PC-9 (cell line): ENCODE results near the gene RAB18. TPM values are rescaled to one million over a fixed set of nuclear protein-coding genes. Genes with fewer than 3 reads are reported as not detected.
"Not testable (repeated sequence)": the region's sequence is repeated elsewhere in the genome, so short reads cannot be mapped to it uniquely, and the experiment has no call there.

Experiments used
- BruUV-seq: library from RNA; stranded (reverse); fragments of 400-500 nt; replicated peaks from 2 replicates; lab custom pipeline; 2021; lab: Mats Ljungman, UMichigan
- CTCF ChIA-PET: fragments of 300-600 bp; sonication (Branson Sonifier 250); formaldehyde crosslinking; loops from one replicate; lab custom pipeline; 2022; ENCODE audit warnings: antibody characterized with exemption; lab: Charles Lee
- POLR2A ChIA-PET: fragments of 300-600 bp; sonication (Branson Sonifier 250); formaldehyde crosslinking; loops from one replicate; lab custom pipeline; 2022; ENCODE audit warnings: antibody characterized with exemption; ENCODE audit not compliant: unreplicated experiment; lab: Charles Lee
- DNase-seq, 2 experiments: peaks; one replicate each; pipeline versions ENCODE4 v3.0.0 to v3.0.0-alpha.2; 2015 to 2022; ENCODE audit warnings: mixed read lengths in 1 of 2
- H2AFZ ChIP-seq: fragments of 200-600 bp; sonication (generic); 2 replicates; pipeline ENCODE4 v1.8.1; 2017; ENCODE audit warnings: antibody characterized with exemption
- H3F3A ChIP-seq: fragments of 200-600 bp; sonication (generic); 2 replicates; pipeline ENCODE4 v1.8.1; 2017; ENCODE audit warnings: antibody characterized with exemption, mild to moderate bottlenecking, low read depth; ENCODE audit not compliant: insufficient read depth
- H3K27ac ChIP-seq: fragments of 200-600 bp; sonication (generic); 2 replicates; pipeline ENCODE4 v1.6.1; 2016; ENCODE audit warnings: mixed run types
- H3K27me3 ChIP-seq: fragments of 200-600 bp; sonication (generic); 2 replicates; pipeline ENCODE4 v1.6.1; 2016; ENCODE audit warnings: low read depth, mixed run types; ENCODE audit not compliant: insufficient read depth
- H3K36me3 ChIP-seq: fragments of 200-600 bp; sonication (generic); 2 replicates; pipeline ENCODE4 v1.6.1; 2016; ENCODE audit warnings: low read depth, mixed run types
- H3K4me1 ChIP-seq: fragments of 200-600 bp; sonication (generic); replicated peaks from 2 replicates; pipeline ENCODE4 v1.6.1; 2016; ENCODE audit warnings: mixed run types; ENCODE audit not compliant: insufficient read depth
- H3K4me2 ChIP-seq: fragments of 200-600 bp; sonication (generic); 2 replicates; pipeline ENCODE4 v1.6.1; 2017; ENCODE audit warnings: mixed run types
- H3K4me3 ChIP-seq: fragments of 200-600 bp; sonication (generic); 2 replicates; pipeline ENCODE4 v1.6.1; 2016; ENCODE audit warnings: mixed run types
- H3K79me2 ChIP-seq: fragments of 200-600 bp; sonication (generic); 2 replicates; pipeline ENCODE4 v1.6.1; 2017; ENCODE audit warnings: low read depth, mixed run types
- H3K9me2 ChIP-seq: fragments of 200-600 bp; sonication (generic); 2 replicates; pipeline ENCODE4 v1.8.1; 2017; ENCODE audit warnings: mild to moderate bottlenecking; ENCODE audit not compliant: insufficient read depth
- H3K9me3 ChIP-seq: fragments of 200-600 bp; sonication (generic); 2 replicates; pipeline ENCODE4 v1.8.1; 2016; ENCODE audit warnings: low read depth; ENCODE audit not compliant: insufficient read depth
- H4K20me1 ChIP-seq: fragments of 200-600 bp; sonication (generic); 2 replicates; pipeline ENCODE4 v1.8.1; 2017; ENCODE audit not compliant: insufficient read depth
- EZH2 ChIP-seq: fragments of 200-600 bp; sonication (generic); IDR thresholded peaks from 2 replicates; pipeline ENCODE4 v1.8.0; 2017; ENCODE audit warnings: antibody characterized with exemption, low read depth
- intact Hi-C: fragments of 100-400 bp; cut with micrococcal nuclease; formaldehyde crosslinking; loops from one replicate; pipeline ENCODE4 v1.10.0; 2022; ENCODE audit not compliant: unreplicated experiment
- total RNA-seq: library from RNA; stranded (reverse); gene quantifications from 2 replicates; pipeline ENCODE4 v1.2.3, GENCODE V29; 2021
- TF ChIP-seq, protein P1 (sequence below): fragments of 200-600 bp; sonication (generic); conservative IDR thresholded peaks from 2 replicates; pipeline ENCODE4 v1.6.1; 2017; ENCODE audit warnings: mixed run types, antibody characterized with exemption, mild to moderate bottlenecking, moderate library complexity

The RAB18 gene
- total RNA-seq, 1 experiment from 2014 or later: 63.1 TPM

DNA sequence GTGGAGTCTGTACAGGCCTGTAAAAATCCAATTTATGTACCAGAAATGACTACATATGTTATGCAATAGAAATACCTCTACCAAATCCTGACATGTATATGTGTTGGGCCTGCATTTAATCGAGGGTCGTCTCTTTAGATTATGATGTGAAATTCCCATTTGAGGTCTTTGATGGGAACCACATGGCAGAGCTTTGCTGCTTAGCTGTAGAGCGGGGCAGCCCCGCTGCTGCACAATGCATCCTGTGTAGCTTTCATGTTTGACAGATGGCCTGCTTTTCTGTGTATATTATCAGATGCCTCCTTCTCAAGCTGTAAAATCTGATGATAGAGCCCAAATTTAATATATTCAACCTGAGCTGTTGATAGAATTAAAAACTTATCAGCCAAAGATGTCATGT, 65.8 kb downstream of the RAB18 start:
- TF ChIP-seq, protein P1, sequence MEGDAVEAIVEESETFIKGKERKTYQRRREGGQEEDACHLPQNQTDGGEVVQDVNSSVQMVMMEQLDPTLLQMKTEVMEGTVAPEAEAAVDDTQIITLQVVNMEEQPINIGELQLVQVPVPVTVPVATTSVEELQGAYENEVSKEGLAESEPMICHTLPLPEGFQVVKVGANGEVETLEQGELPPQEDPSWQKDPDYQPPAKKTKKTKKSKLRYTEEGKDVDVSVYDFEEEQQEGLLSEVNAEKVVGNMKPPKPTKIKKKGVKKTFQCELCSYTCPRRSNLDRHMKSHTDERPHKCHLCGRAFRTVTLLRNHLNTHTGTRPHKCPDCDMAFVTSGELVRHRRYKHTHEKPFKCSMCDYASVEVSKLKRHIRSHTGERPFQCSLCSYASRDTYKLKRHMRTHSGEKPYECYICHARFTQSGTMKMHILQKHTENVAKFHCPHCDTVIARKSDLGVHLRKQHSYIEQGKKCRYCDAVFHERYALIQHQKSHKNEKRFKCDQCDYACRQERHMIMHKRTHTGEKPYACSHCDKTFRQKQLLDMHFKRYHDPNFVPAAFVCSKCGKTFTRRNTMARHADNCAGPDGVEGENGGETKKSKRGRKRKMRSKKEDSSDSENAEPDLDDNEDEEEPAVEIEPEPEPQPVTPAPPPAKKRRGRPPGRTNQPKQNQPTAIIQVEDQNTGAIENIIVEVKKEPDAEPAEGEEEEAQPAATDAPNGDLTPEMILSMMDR: no peak
- no peak for TF ChIP-seq EZH2
- intact Hi-C loops: no loop called here
- no peaks in the 10 kb centered on the region for H3K9me2 ChIP-seq
- no peak overlapping the region for H2AFZ ChIP-seq
- no peak for DNase-seq
- no peak overlapping the region for H3K4me3 ChIP-seq
- no peaks in the 10 kb centered on the region for H3F3A ChIP-seq
- H3K27ac ChIP-seq: no peak overlapping the region
- H4K20me1 ChIP-seq: no peaks in the 10 kb centered on the region
- H3K4me2 ChIP-seq: no peak overlapping the region
- CTCF ChIA-PET: no interaction called here
- no peaks in the 10 kb centered on the region for H3K9me3 ChIP-seq
- no peaks in the 10 kb centered on the region for H3K4me1 ChIP-seq
- no peaks in the 10 kb centered on the region for H3K79me2 ChIP-seq
- H3K27me3 ChIP-seq: no peaks in the 10 kb centered on the region
- no TSS peak for BruUV-seq
- POLR2A ChIA-PET: no interaction called here
- H3K36me3 ChIP-seq: no peaks in the 10 kb centered on the region

DNA sequence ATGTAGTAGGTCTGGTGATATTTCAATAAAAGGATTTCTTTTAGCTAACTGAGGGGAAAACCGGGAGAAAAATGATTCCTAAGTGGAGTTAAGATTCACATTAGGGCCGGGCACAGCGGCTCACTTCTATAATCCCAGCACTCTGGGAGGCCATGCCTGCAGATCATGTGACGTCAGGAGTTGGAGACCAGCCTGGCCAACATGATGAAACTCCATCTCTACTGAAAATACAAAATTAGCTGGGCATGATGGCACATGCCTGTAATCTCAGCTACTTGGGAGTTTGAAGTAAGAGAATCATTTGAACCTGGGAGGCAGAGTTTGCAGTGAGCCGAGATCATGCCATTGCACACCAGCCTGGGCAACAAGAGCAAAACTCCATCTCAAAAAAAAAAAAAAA, 72.9 kb downstream of the RAB18 start:
- H3K4me3 ChIP-seq, H3K27me3 ChIP-seq, H3K4me2 ChIP-seq, H3K9me3 ChIP-seq, H3F3A ChIP-seq, H2AFZ ChIP-seq, DNase-seq, H3K9me2 ChIP-seq, H4K20me1 ChIP-seq, POLR2A ChIA-PET, H3K79me2 ChIP-seq, CTCF ChIA-PET, BruUV-seq, H3K27ac ChIP-seq, H3K4me1 ChIP-seq, H3K36me3 ChIP-seq, intact Hi-C loops: not testable (repeated sequence)

DNA sequence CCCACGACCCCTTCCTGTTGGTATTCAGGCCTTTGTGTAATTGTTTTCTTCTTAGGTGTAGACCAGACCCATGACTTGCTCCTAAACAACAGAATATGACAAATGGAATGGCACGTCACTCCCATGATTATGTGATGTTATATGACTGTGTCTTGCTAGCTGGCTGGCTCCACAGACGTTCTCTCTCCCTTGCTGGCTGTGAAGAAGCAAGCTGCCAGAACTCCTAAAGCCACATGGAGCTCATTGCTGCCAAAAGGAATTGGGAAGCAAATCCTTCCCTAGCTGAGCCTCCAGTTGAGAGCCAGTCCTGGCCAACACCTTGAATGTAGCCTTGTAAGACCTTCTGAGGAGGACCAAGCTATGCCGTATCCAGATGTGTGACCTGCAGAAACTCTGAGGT, 74.2 kb downstream of the RAB18 start:
- Histone ChIP-seq H3K36me3 (no peaks in the 10 kb centered on the region), H3K9me2 (no peaks in the 10 kb centered on the region), H4K20me1 (no peaks in the 10 kb centered on the region), H3K4me2 (no peak overlapping the region), H3F3A (no peaks in the 10 kb centered on the region), H3K27ac (no peak overlapping the region), H3K79me2 (no peaks in the 10 kb centered on the region), H3K4me1 (no peaks in the 10 kb centered on the region), H2AFZ (no peak overlapping the region), H3K4me3 (no peak overlapping the region), H3K27me3 (no peaks in the 10 kb centered on the region), H3K9me3 (no peaks in the 10 kb centered on the region)
- no peak for TF ChIP-seq EZH2
- TF ChIP-seq, protein P1: no peak
- intact Hi-C loops: no loop called here
- DNase-seq: no peak
- POLR2A ChIA-PET: no interaction called here
- CTCF ChIA-PET: no interaction called here
- no TSS peak for BruUV-seq

DNA sequence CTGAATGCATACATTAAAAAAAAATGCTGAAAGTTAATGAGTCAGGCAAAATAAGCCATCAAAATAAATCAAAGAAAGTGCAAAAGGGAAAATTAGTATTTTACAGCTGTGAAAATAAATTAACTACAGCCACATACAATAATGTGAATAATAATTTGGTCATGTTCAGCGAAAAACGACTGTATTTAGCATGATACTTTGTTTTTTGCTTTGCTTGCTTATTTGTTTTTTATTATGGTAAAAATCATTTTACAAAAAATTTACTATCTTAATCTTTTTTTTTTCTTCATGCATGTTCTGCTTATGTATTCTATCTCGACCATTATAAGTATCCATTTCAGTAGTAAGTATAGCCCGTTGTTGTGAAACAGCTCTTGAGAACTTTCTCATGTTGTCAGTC, 77.1 kb downstream of the RAB18 start:
- Histone ChIP-seq H2AFZ (no peak overlapping the region), H3K27ac (no peak overlapping the region), H3K4me1 (no peaks in the 10 kb centered on the region), H3K9me3 (no peaks in the 10 kb centered on the region), H3K9me2 (no peaks in the 10 kb centered on the region), H3F3A (no peaks in the 10 kb centered on the region), H4K20me1 (no peaks in the 10 kb centered on the region), H3K27me3 (no peaks in the 10 kb centered on the region), H3K79me2 (no peaks in the 10 kb centered on the region), H3K4me2 (no peak overlapping the region), H3K36me3 (no peaks in the 10 kb centered on the region), H3K4me3 (no peak overlapping the region)
- no TSS peak for BruUV-seq
- DNase-seq: no peak
- TF ChIP-seq, protein P1: no peak
- TF ChIP-seq EZH2: no peak
- intact Hi-C loops: no loop called here
- ChIA-PET CTCF (no interaction called here), POLR2A (no interaction called here)
